Uterus (tissue), 2 donors: Measurements from ENCODE around the gene RAB34.
A peak's percentile ranks its signal among the peaks of the same experiment; 100 is the strongest.

Source experiments
- CTCF ChIP-seq, 4 experiments: fragments of 200-600 bp in 2 of 4; fragments of 450-650 bp in 2 of 4; sonication (generic) in 2 of 4; IDR thresholded peaks; one replicate each; pipeline ENCODE4 v1.5.1; 2016 to 2019; ENCODE audit warnings: antibody characterized with exemption in 4 of 4, mild to moderate bottlenecking in 2 of 4, moderate library complexity in 1 of 4
- POLR2A ChIP-seq, 2 donors: fragments of 450-650 bp; IDR thresholded peaks; one replicate each; pipeline ENCODE4 v1.6.1; 2016; ENCODE audit warnings: antibody characterized with exemption in 2 of 2, mild to moderate bottlenecking in 1 of 2, moderate library complexity in 1 of 2

GRCh38 chr17:28710861-28711722 is 6.6 kb downstream of the RAB34 start:
- peak in 1 of 4 experiments; percentile 12 for TF ChIP-seq CTCF (IDR thresholded peaks at IDR 0.05)
- peak; percentile 79 to 89 for TF ChIP-seq POLR2A (IDR thresholded peaks at IDR 0.05)
